ENCODE data around the gene ROBO1. TPM values are rescaled to one million over a fixed set of nuclear protein-coding genes. Genes with fewer than 3 reads are reported as not detected.

ROBO1 gene
- total and polyA plus RNA-seq, 2 of the 8 experiments (the other 6 are each of a cell fraction or from before 2014, with no cell fraction given) = 51.4 to 91.0 TPM

GRCh38 chr3:78985981-78986380, 781.8 kb downstream of the ROBO1 start (continued):
- no peak for TF ChIP-seq KDM4A (IDR thresholded peaks at IDR 0.05; ENCODE audit: low read depth, low read length, severe bottlenecking)
- TF ChIP-seq SIN3A (conservative IDR thresholded peaks at IDR 0.05 in 1 of 2, IDR thresholded peaks at IDR 0.05 in 1 of 2; ENCODE audit: low read depth in 1 of 2, low read length in 2 of 2) = no peak
- no peak for TF ChIP-seq SIX5 (IDR thresholded peaks at IDR 0.05; ENCODE audit: low read depth, low read length)
- no peak for TF ChIP-seq JUND (IDR thresholded peaks at IDR 0.05; ENCODE audit: low read length)
- no peak for TF ChIP-seq FOSL1 (IDR thresholded peaks at IDR 0.05; ENCODE audit: insufficient read depth, low read depth, low read length)
- TF ChIP-seq EGR1 (IDR thresholded peaks at IDR 0.05; ENCODE audit: borderline replicate concordance, low read depth, low read length) = no peak
- TF ChIP-seq MAFK (IDR thresholded peaks at IDR 0.05; ENCODE audit: low read depth, low read length) = no peak
- TF ChIP-seq CTBP2 (IDR thresholded peaks at IDR 0.05; ENCODE audit: borderline replicate concordance, insufficient read depth, insufficient read length, low read length) = no peak
- no peak for TF ChIP-seq CHD1 (IDR thresholded peaks at IDR 0.05; ENCODE audit: low read depth, low read length)
